Urinary bladder (tissue), 4 donors: ENCODE results near the gene CEP70. TPM values are rescaled to one million over a fixed set of nuclear protein-coding genes. Genes with fewer than 3 reads are reported as not detected.
"Not testable (repeated sequence)": the region's sequence is repeated elsewhere in the genome, so short reads cannot be mapped to it uniquely, and the experiment has no call there.

Experiments used
- DNase-seq: peaks from one replicate; pipeline ENCODE4 v3.0.0-alpha.2; 2015; ENCODE audit errors: extremely low spot score
- H3K27ac ChIP-seq: one replicate; pipeline ENCODE4 v1.5.1; 2013; ENCODE audit warnings: low read depth, mild to moderate bottlenecking, moderate library complexity
- H3K36me3 ChIP-seq: one replicate; pipeline ENCODE4 v1.6.1; 2013; ENCODE audit warnings: mild to moderate bottlenecking, moderate library complexity; ENCODE audit not compliant: insufficient read depth
- H3K4me1 ChIP-seq: one replicate; pipeline ENCODE4 v1.6.1; 2013; ENCODE audit warnings: mild to moderate bottlenecking, moderate library complexity; ENCODE audit not compliant: insufficient read depth
- H3K4me3 ChIP-seq: one replicate; pipeline ENCODE4 v1.5.1; 2013; ENCODE audit warnings: low read depth, low read length
- WGBS: extraction: QIAGEN DNeasy Blood & Tissue Kit; methylation state at CpG from one replicate; pipeline ENCODE4 v1.1.7; 2013; 5-methylcytosine and 5-hydroxymethylcytosine counted together
- polyA plus RNA-seq: library from polyadenylated mRNA; stranded (reverse); fragments of 200-250 nt; gene quantifications from one replicate; pipeline ENCODE4 v1.2.3, GENCODE V29; 2013
- total RNA-seq: library from RNA; depleted of rRNA; stranded (reverse); fragments of >200 nt; gene quantifications from one replicate; pipeline ENCODE4 v1.2.3, GENCODE V29; 2014
- donor health status: healthy with polysubstance abuse.
- donor health status: healthy.

The CEP70 gene
- total and polyA plus RNA-seq, 2 donors, result 13.3 to 93.1 TPM

DNA sequence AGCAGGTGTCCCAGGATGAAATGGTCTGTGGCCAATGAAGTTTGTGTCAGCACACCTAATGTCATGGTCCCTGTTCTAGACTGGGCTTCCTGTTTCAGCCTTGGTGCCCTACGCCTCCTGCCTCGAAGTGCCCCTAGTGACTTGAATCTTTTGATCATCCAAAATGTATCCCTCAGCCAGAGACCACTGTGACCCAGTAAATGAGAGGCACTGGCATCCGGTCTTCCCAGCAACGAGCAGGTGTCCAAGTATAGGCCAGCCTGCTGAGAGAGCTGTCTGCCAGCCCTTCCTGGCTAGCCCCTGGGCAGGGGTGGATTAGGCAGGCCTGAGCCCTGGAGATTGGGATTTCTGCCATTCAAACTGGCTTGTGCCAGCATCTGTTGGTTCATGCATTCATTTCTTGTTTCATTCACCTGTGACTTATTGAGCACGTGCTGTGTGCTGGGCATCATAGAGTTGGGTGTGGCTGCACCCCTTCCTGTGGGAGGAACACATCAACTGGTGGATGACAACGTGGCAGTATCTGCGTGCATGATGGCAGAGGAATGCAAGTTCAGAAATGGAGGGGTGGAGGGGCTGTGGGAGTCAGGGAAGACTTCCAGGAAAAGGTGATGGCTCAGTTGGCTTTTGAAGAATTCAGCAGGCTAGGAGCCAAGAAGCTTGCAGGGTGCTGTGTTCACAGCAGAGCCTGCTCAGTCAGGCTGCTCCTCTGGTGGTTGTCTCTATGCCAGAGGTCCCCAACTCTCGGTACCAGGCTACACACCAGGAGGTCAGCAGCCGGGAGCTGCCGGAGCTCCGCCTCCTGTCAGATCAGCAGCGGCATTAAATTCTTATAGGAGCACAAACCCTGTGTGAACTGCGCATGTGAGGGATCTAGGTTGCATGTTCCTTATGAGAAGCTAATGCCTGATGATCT lies 138.0 kb downstream of the CEP70 start:
- no peak overlapping the region for H3K4me3 ChIP-seq
- WGBS, result 77% methylated on average over 13 of the region's 13 CpGs
- no peaks in the 10 kb centered on the region for H3K4me1 ChIP-seq
- H3K27ac ChIP-seq, result no peak overlapping the region
- DNase-seq, result no peak
- no peaks in the 10 kb centered on the region for H3K36me3 ChIP-seq

GRCh38 chr3:138453940-138454339 lies 140.1 kb downstream of the CEP70 start:
- 85% methylated on average over 8 of the region's 8 CpGs for WGBS
- H3K27ac ChIP-seq, H3K36me3 ChIP-seq, DNase-seq, H3K4me3 ChIP-seq, H3K4me1 ChIP-seq: not testable (repeated sequence)

DNA sequence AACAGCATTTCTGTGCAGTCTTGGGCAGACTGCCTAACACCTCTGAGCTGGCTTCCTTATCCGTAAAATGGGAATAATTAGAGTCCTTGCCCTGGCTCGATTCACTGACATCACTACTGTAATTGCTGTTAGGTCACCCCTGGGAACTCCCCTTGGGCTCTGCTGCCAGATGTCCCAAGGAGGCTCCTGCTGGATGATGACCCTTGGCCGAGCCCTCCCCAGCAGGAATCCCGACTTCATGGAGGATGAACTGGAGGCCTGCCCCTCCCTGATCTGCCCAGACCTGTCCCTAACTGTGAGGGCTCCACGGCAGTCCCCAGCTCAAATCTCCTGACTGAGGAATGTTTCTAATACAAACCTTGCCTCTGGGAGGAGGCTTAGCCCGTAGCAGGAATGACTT lies 141.6 kb downstream of the CEP70 start:
- H3K4me3 ChIP-seq, result no peak overlapping the region
- 63% methylated on average over 6 of the region's 6 CpGs for WGBS
- no peak overlapping the region for H3K27ac ChIP-seq
- no peaks in the 10 kb centered on the region for H3K36me3 ChIP-seq
- DNase-seq, result no peak
- H3K4me1 ChIP-seq, result no peaks in the 10 kb centered on the region

GRCh38 chr3:138451595-138452162 lies 142.4 kb downstream of the CEP70 start:
- Histone ChIP-seq H3K4me3 (no peak overlapping the region), H3K36me3 (no peaks in the 10 kb centered on the region), H3K4me1 (no peaks in the 10 kb centered on the region), H3K27ac (no peak overlapping the region)
- no peak for DNase-seq
- WGBS, result 86% methylated on average over 43 of the region's 43 CpGs

DNA sequence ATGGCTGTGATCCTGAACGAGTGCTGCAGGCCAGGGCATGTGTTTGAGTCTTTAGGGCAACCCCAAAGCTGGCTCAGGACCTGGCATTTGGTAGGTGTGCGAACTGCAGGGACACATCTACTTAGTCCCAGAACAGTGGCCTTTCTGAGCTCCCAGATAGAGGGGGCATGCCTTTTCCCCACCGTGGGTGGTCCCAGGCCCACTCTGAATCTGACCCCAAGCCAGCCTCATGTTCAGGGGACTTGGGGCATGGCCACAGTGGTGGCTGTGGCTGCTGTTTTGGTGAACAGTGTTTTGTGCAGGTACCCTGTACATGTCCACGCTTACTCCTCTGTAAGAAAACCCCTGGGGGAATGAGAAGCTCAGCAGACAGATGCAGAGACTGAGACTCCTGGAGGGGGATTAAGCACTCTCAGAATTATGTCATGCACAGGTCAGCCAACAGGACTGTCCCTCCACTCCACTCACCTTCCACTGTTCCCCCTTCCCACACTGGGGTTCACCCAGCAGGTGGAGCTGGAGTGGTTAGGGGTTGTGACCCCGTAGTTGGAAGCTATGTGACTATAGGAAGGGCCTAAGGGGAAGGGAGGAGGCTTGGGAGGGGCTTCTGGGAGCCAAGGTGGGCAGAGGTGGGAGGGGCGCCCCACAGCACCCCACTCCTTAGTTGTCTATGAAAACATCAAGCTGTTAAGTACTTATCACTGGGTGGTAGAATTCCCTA lies 143.2 kb downstream of the CEP70 start:
- Histone ChIP-seq H3K36me3 (no peaks in the 10 kb centered on the region), H3K4me3 (no peak overlapping the region), H3K27ac (no peak overlapping the region), H3K4me1 (no peaks in the 10 kb centered on the region)
- no peak for DNase-seq
- 83% methylated on average over 6 of the region's 6 CpGs for WGBS

DNA sequence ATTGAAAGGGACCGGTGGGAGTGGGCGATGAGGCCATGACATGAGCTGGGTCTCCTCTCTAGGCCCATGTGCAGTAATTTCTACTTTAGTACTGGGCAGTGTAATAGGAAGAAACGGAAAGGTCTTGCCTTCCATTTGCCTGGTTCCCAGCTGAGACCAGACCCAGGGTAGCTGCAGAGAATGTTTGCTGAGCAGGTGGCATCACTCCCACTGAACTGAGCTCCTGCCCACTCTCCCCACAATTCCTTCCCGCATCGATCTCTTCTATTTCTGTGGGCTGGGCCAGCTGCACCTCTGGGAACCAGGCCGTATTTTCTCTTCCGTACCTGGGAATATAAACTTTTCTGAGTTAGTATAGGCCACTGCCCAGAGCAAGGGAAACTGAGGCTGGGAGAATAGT lies 143.9 kb downstream of the CEP70 start:
- 90% methylated on average over 7 of the region's 7 CpGs for WGBS
- DNase-seq, result no peak
- no peaks in the 10 kb centered on the region for H3K4me1 ChIP-seq
- H3K4me3 ChIP-seq, result no peak overlapping the region
- no peak overlapping the region for H3K27ac ChIP-seq
- H3K36me3 ChIP-seq, result no peaks in the 10 kb centered on the region

DNA sequence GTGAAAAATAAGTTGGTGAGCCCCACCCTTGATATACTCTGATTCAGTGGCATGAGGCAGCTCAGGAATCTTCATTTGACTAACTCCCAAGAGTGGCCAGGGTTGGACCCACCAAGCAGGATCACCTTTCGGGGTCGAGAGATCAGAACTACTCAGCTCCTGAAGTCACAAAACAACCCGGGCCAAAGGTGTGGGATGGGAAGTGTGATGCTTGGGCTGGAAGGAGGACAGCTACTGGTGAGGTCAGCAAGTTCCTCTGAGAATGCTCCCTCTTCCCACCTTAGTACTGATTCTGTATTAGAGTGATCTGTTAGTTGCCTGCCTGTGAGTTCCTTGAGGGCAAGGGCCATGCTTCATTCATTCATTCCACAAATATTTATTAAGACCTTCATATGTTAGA lies 144.6 kb downstream of the CEP70 start:
- 87% methylated on average over 3 of the region's 3 CpGs for WGBS
- Histone ChIP-seq H3K4me1 (no peaks in the 10 kb centered on the region), H3K4me3 (no peak overlapping the region), H3K36me3 (no peaks in the 10 kb centered on the region), H3K27ac (no peak overlapping the region)
- no peak for DNase-seq

DNA sequence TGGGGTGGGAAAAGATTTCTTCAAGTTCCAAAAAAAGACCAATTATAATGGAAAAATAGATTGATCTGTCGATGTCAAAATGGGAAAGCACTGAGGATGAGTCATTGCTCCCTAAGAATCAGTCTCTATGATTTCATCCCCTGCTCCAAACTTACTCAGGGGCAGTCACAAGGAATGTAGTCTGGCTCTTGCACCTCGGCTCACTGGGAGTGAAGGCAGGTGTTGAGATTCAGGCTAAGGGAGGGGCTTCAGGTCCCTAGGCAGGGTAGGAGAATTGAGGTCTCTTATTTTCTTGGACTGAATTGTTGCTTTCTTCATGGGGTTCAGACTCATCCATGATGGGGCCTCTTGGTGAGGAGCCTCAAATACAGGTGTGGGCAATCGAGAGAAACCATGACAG lies 145.4 kb downstream of the CEP70 start:
- Histone ChIP-seq H3K4me1 (no peaks in the 10 kb centered on the region), H3K27ac (no peak overlapping the region), H3K36me3 (no peaks in the 10 kb centered on the region), H3K4me3 (no peak overlapping the region)
- DNase-seq, result no peak
- 74% methylated on average over 3 of the region's 3 CpGs for WGBS

DNA sequence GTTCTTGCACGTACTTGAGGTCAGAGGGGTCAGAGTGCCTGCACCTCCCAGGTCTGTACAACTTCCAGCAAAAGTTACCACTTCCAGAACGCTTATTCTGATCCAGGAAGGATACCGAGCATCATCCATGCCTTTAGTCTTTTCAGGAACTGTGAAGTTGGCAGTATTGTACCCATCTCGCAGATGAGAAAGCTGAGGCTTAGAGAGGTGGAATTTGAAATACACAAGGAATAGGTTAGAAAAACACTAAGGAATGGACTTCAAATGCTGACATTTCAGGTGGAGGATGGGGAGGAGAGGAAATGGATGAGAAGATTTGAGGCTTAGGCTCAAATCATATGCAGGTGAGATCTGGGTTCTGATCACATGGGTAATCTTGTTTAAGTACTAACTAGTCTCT lies 148.4 kb downstream of the CEP70 start:
- WGBS, result 91% methylated on average over 4 of the region's 4 CpGs
- Histone ChIP-seq H3K4me3 (no peak overlapping the region), H3K36me3 (no peaks in the 10 kb centered on the region), H3K4me1 (no peaks in the 10 kb centered on the region), H3K27ac (no peak overlapping the region)
- no peak for DNase-seq

GRCh38 chr3:138445236-138445635 lies 148.8 kb downstream of the CEP70 start:
- Histone ChIP-seq H3K27ac (no peak overlapping the region), H3K4me3 (no peak overlapping the region), H3K36me3 (no peaks in the 10 kb centered on the region), H3K4me1 (no peaks in the 10 kb centered on the region)
- WGBS, result 86% methylated on average over 7 of the region's 7 CpGs
- DNase-seq, result no peak

Other genes starting within 250 kb of the CEP70 start
- gene MRAS, start 245.7 kb downstream of the CEP70 start, total RNA-seq, result 22.9 TPM
- 58.0 TPM for gene MRAS, start 245.7 kb downstream of the CEP70 start, polyA plus RNA-seq
- 3.2 TPM for gene ESYT3, start 159.6 kb downstream of the CEP70 start, total RNA-seq
- 2.4 TPM for gene ESYT3, start 159.6 kb downstream of the CEP70 start, polyA plus RNA-seq
- 23.1 TPM for gene FAIM, start 14.5 kb upstream of the CEP70 start, total RNA-seq
- gene FAIM, start 14.5 kb upstream of the CEP70 start, polyA plus RNA-seq, result 16.5 TPM
- gene PIK3CB, start 240.7 kb upstream of the CEP70 start, total RNA-seq, result 22.8 TPM
- 14.3 TPM for gene PIK3CB, start 240.7 kb upstream of the CEP70 start, polyA plus RNA-seq